ENCODE measurements around the gene STPG2. TPM values are rescaled to one million over a fixed set of nuclear protein-coding genes. Genes with fewer than 3 reads are reported as not detected.
"Not testable (repeated sequence)": the region's sequence is repeated elsewhere in the genome, so short reads cannot be mapped to it uniquely, and the experiment has no call there.

The STPG2 gene
- total RNA-seq, 4 donors from 2014 or later, result 0.42 TPM; not detected in 3

DNA sequence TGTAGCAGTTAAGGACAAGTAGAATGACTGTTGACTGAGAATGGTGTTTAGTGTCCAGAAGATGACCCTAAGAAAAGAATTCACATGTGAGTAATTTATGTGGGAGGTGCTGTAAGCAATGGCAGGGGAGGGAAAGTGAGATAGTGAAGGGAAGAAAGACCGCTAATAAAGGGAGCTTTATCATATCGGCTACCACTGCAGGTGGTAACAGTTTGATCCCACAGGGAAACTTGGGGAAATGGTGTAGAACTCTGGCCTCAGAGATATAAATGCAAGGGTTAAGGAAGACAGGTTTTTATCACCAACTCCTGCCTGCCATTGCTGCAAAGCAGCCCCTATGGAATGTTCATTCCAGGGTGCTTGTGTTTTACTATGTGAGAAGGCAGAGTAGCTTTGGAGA, 489.6 kb downstream of the STPG2 start:
- Histone ChIP-seq H3K4me1 (no peaks in the 10 kb centered on the region), H3K36me3 (no peaks in the 10 kb centered on the region), H3K27ac (no peak overlapping the region), H3K27me3 (no peaks in the 10 kb centered on the region), H3K4me3 (no peak overlapping the region), H3K9me3 (no peaks in the 10 kb centered on the region)
- DNase-seq (no peak), ATAC-seq (no peak)
- in situ Hi-C loops (cut with MboI; ENCODE audit: low sequenced_read_pairs in 4 of 4), result no loop called here
- TF ChIP-seq POLR2A (IDR thresholded peaks at IDR 0.05), result no peak
- TF ChIP-seq, protein P1, sequence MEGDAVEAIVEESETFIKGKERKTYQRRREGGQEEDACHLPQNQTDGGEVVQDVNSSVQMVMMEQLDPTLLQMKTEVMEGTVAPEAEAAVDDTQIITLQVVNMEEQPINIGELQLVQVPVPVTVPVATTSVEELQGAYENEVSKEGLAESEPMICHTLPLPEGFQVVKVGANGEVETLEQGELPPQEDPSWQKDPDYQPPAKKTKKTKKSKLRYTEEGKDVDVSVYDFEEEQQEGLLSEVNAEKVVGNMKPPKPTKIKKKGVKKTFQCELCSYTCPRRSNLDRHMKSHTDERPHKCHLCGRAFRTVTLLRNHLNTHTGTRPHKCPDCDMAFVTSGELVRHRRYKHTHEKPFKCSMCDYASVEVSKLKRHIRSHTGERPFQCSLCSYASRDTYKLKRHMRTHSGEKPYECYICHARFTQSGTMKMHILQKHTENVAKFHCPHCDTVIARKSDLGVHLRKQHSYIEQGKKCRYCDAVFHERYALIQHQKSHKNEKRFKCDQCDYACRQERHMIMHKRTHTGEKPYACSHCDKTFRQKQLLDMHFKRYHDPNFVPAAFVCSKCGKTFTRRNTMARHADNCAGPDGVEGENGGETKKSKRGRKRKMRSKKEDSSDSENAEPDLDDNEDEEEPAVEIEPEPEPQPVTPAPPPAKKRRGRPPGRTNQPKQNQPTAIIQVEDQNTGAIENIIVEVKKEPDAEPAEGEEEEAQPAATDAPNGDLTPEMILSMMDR (IDR thresholded peaks at IDR 0.05 in 4 of 5, conservative IDR thresholded peaks at IDR 0.05 in 1 of 5), result no peak
- intact Hi-C loops (cut with DNase I; ENCODE audit: low total_unique reads), result no loop called here

DNA sequence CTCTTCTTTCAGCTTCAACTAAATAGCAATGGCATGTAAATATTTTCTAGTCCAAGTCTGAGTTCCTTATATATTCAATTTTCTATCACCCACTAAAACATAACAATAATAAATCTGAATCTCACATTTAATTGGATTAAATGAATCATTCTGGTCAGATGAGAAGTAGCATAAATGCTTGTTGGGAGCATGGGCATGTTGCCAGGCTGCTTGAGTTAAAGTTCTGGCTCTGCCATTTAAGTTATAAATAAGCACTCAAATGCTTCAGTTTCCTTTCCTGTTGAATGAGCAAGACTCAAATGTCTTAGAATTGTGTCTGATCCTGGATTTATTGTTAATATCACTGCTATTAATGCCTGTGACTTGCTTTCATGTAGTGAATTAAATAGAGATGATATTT, 496.3 kb downstream of the STPG2 start:
- no peak for TF ChIP-seq POLR2A (IDR thresholded peaks at IDR 0.05)
- TF ChIP-seq, protein P1 (IDR thresholded peaks at IDR 0.05 in 4 of 5, conservative IDR thresholded peaks at IDR 0.05 in 1 of 5), result no peak
- Histone ChIP-seq H3K36me3 (no peaks in the 10 kb centered on the region), H3K27me3 (no peaks in the 10 kb centered on the region), H3K4me1 (peaks cover 3 to 6% of the 10 kb centered on the region in 2 donors), H3K4me3 (no peak overlapping the region), H3K9me3 (no peaks in the 10 kb centered on the region), H3K27ac (no peak overlapping the region)
- intact Hi-C loops (cut with DNase I; ENCODE audit: low total_unique reads) (no loop called here), in situ Hi-C loops (cut with MboI; ENCODE audit: low sequenced_read_pairs in 4 of 4) (no loop called here)
- DNase-seq (no peak), ATAC-seq (no peak)

DNA sequence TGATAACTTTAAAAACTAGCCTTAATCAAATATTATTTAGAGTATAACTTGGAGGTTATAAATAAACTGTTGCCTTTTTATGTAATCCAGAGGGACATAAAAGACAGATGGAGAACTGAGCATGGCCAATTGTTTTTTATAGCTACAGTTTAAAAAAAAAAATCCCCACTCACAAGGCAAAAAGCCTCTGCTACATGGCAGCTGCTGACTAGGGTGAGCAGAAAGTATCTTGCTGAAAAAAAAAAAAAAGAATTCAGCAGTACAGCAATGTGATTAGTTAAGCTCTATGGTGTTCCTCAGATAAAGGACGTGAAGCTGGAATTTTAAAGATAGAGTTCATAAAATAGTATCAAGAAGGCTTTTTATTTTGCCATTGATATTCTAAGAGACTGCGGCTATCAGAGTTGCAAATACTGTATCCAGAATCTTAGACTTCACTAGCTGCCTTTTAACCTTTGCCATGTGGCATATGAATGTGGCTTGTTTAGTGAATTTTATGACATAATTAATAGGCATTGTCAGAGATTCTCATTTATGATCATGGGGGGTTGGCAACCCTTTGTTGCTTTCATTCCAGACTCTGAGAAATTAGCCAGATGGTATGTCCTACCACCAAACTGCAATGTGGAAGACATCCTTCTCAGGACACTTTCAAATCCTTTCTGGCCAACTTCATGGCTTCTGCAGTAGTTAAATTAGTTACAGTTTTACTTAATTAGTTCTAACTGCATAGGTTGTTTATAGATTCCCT, 498.0 kb downstream of the STPG2 start:
- TF ChIP-seq, protein P1 (IDR thresholded peaks at IDR 0.05 in 4 of 5, conservative IDR thresholded peaks at IDR 0.05 in 1 of 5), result no peak
- TF ChIP-seq POLR2A (IDR thresholded peaks at IDR 0.05), result no peak
- Histone ChIP-seq H3K27ac (no peak overlapping the region), H3K36me3 (no peaks in the 10 kb centered on the region), H3K4me1 (peaks cover 3 to 6% of the 10 kb centered on the region in 2 donors), H3K9me3 (no peaks in the 10 kb centered on the region), H3K27me3 (no peaks in the 10 kb centered on the region), H3K4me3 (no peak overlapping the region)
- intact Hi-C loops (cut with DNase I; ENCODE audit: low total_unique reads) (no loop called here), in situ Hi-C loops (cut with MboI; ENCODE audit: low sequenced_read_pairs in 4 of 4) (no loop called here)
- no peak for ATAC-seq
- DNase-seq, result no peak

DNA sequence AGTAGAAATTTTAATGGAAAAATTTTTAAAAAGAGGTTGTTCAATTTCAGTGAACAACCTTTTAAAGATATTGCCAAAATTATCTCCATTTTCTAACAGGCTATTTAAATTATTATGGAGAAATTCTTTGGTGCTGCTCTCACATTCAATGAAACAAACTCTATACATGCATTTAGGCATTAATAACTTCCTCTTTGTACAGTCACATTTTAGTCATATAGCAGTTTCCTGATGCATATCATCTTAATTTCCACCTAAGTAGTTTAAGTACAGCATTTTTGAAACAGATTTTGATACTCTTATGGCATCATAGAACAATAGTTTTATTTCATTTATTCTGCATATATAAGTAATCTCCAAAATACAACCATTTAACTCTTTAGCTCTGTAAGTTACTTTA, 500.1 kb downstream of the STPG2 start:
- H3K4me3 ChIP-seq, result no peak overlapping the region
- no peak overlapping the region for H3K27ac ChIP-seq
- H3K4me1 ChIP-seq, result peaks cover 3 to 6% of the 10 kb centered on the region in 2 donors
- no peak for TF ChIP-seq POLR2A (IDR thresholded peaks at IDR 0.05)
- TF ChIP-seq, protein P1 (IDR thresholded peaks at IDR 0.05 in 4 of 5, conservative IDR thresholded peaks at IDR 0.05 in 1 of 5), result no peak
- no peak for ATAC-seq
- intact Hi-C loops (cut with DNase I; ENCODE audit: low total_unique reads) (no loop called here), in situ Hi-C loops (cut with MboI; ENCODE audit: low sequenced_read_pairs in 4 of 4) (no loop called here)
- no peak for DNase-seq
- no peaks in the 10 kb centered on the region for H3K36me3 ChIP-seq
- no peaks in the 10 kb centered on the region for H3K27me3 ChIP-seq
- H3K9me3 ChIP-seq, result no peaks in the 10 kb centered on the region

DNA sequence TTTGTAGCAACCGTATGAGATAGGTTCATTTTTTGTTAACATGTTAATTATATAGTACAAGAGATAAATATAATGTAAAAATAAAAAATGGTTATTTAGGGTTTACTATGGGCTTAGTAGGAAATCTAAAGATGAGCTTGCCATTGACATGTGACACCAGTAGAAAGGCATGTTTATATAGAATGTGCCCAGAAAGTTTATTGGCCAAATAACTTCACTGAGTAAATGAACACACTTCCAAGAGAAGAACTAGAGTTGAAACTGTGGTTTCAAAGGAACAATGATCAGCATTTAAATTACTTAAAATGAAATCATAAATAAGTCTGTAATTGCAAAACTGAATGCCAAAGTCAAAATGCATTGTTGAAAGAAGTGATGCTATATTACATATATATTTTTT, 503.3 kb downstream of the STPG2 start:
- H3K27me3 ChIP-seq, result no peaks in the 10 kb centered on the region
- no peaks in the 10 kb centered on the region for H3K4me1 ChIP-seq
- in situ Hi-C loops (cut with MboI; ENCODE audit: low sequenced_read_pairs in 4 of 4) (no loop called here), intact Hi-C loops (cut with DNase I; ENCODE audit: low total_unique reads) (no loop called here)
- DNase-seq, result no peak
- no peaks in the 10 kb centered on the region for H3K9me3 ChIP-seq
- TF ChIP-seq POLR2A (IDR thresholded peaks at IDR 0.05), result no peak
- TF ChIP-seq, protein P1 (IDR thresholded peaks at IDR 0.05 in 4 of 5, conservative IDR thresholded peaks at IDR 0.05 in 1 of 5), result no peak
- H3K36me3 ChIP-seq, result no peaks in the 10 kb centered on the region
- ATAC-seq, result no peak
- no peak overlapping the region for H3K4me3 ChIP-seq
- no peak overlapping the region for H3K27ac ChIP-seq

DNA sequence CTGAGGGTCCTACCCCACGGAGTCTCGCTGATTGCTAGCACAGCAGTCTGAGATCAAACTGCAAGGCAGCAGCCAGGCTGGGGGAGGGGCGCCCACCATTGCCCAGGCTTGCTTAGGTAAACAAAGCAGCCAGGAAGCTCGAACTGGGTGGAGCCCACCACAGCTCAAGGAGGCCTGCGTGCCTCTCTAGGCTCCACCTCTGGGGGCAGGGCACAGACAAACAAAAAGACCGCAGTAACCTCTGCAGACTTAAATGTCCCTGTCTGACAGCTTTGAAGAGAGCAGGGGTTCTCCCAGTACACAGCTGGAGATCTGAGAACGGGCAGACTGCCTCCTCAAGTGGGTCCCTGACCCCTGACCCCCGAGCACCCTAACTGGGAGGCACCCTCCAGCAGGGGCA, 509.4 kb downstream of the STPG2 start:
- ATAC-seq; H3K36me3 ChIP-seq; H3K4me3 ChIP-seq; intact Hi-C loops (cut with DNase I; ENCODE audit: low total_unique reads); H3K4me1 ChIP-seq; in situ Hi-C loops (cut with MboI; ENCODE audit: low sequenced_read_pairs in 4 of 4); H3K27ac ChIP-seq; H3K27me3 ChIP-seq; H3K9me3 ChIP-seq; DNase-seq: not testable (repeated sequence)
